ENCODE data around the gene PRKCE.
"Not testable (repeated sequence)": the region's sequence is repeated elsewhere in the genome, so short reads cannot be mapped to it uniquely, and the experiment has no call there.

PRKCE gene

DNA sequence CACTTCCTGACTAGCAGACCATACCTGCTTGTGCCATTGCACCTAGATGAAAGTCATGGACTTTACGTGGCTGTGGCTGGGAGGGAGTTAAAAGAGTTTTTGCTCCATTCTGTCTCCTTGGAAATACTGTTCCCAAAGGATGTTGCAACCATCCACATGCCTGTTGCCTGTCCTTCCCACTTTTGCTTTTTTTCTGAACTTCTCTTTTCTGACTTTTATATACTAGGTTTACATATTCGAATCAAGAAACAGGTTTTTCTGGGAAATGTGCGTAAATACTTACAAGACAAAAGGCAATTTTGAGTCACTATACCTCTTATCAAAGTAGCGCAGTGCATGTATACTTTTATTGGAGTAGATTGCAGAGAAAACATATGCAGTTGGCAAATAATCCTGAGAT, 244.8 kb downstream of the PRKCE start:
- DNase-seq: no peak

- no peak for DNase-seq
These were observed 246.4 kb downstream of the PRKCE start for GRCh38 chr2:45897842-45898241.

- no peak for DNase-seq
These were observed 247.3 kb downstream of the PRKCE start for GRCh38 chr2:45898819-45899218.

GRCh38 chr2:45899926-45900325, 248.5 kb downstream of the PRKCE start:
- DNase-seq: no peak

- no peak for DNase-seq
These were observed 250.1 kb downstream of the PRKCE start for GRCh38 chr2:45901468-45902032.

- no peak for DNase-seq
These were observed 250.9 kb downstream of the PRKCE start for GRCh38 chr2:45902380-45902779.

- no peak for DNase-seq
These were observed 251.4 kb downstream of the PRKCE start for GRCh38 chr2:45902781-45903375.

DNA sequence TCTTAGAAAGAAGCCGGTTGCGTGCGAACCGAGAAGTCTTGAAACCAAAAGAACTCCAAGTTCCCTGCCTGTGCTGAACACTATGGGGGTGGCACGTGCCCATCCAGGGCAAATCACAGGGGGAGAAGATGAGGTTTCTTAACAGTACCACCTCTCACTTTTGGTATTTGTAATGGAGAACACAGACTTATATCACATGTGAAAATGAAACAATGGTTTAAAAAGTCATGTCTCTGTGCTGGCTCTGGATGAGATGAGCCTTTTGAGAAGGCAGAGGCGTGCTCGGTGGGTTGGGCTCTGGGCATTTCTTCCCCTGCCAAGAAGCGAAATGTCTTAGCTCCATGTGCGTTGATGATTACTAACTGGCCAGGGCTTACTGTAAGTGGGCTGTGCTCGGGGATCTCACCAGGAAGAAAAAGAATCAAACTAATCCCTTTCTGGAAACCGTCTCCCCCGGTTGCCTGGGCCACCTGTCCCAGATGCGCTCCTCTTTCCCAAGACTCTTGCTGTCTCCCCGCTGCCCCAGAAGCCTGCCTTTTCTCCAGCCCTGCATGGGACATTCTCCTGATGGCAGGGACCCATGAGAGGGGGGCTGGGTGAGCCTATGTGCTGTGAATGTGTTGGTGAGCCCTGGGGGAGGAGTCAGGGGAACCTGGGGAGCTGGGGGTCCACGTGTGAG, 252.9 kb downstream of the PRKCE start:
- DNase-seq: no peak

DNA sequence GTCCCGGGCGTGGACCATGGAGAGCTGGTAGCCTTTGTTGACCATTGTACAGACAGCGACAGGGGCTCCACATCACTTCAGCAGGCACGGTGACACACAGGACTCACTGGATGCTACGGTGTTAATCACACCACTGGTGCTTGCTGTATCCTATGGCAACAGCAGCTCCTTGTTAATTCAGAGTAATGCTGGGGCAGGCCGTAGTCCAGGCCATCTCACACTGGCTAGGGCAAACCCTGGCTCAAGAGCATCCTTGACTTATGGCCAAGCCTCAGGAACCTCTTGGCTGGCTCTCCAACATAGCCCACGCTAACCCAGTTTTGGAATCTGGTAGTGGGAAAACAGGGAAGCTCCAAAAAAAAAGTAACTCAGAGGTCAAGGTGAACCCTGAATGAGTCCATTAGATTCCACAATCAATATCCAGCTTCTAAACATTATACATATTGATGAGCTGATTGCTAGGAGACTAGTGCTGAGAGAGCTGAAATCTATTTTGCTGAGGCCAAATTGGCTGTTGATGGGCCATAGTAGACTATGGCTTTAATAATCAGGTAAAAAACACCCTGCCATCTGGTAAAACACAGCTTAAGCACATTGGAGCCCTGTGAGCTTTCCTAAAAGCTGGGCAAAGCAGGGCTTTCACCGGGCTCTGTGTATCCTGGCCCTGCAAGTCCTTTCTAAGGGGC, 253.6 kb downstream of the PRKCE start:
- DNase-seq: peak in 1 of 2 experiments; percentile 73

DNA sequence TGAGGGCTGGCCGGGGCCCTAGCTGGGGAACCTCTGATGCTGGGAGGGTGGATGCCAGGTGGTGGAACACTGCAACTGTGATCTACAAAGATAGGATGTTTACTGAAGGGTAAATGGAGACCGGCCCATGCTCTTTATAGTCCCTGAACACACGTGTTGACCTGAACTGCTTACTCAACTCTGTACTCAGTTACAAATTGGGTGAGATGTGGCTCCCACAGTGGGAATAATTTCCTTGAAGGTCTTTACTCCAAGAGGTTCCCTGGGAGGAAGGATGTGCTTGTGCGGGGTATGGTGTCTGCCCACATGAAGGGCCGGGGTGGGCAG, 254.1 kb downstream of the PRKCE start:
- DNase-seq: no peak

DNA sequence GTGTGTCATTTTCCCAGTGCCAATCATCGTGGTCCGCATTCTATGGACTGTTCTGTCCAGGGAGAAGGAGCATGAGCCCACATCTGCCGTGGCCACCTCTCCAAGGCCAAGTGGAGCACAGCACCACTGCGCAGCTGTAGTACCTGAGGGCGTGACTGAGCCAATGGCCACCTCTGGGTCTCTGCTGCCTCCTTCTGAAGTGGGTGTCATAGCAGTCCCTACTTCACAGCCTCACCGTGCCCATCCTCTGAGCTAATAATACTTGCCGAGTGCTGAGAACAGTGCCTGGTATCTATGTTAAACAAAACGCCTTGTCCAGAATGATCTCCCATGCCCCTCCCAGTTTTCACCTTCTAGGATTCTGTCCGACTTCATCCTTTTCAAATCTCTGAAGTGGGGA, 256.1 kb downstream of the PRKCE start:
- DNase-seq: no peak

DNA sequence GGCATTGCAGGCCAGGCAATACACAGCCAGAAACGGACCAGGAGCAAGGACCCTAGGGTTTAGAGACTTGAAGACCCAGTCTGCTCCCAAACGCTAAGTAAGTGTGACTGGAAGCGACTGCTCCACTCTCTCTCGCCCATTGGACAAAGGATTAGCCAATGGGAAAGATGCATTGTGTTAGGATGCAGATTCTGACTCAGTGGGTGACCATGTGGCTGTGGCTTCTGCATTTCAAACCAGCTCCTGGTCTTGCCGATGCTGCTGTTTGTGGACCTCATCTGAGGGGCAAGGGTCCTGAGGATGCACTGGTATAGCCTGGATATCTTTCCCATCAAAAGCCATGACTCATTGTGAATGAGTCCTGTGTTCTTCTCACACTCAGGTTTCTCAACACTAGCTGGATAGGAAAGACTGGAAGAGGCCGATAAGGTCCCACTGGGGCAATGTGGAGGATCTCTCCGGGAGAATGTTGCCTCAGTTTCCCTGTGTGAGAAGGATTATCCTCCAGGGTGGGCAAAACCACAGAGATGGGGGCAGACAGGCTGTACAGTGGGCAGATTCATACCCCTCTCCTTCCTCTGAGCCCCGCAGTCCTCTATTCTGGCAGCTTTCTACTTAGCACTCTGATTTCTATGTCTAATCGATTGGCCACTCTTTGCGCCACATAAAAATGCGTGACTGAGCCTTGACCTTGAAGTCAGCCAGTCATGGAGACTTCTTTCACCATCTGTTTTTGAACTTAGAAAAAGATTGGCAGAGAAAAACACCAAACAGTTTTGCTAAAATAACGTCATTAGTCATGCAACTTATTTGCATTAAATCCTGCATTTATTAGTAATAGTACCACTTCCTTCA, 257.1 kb downstream of the PRKCE start:
- no peak for DNase-seq

DNA sequence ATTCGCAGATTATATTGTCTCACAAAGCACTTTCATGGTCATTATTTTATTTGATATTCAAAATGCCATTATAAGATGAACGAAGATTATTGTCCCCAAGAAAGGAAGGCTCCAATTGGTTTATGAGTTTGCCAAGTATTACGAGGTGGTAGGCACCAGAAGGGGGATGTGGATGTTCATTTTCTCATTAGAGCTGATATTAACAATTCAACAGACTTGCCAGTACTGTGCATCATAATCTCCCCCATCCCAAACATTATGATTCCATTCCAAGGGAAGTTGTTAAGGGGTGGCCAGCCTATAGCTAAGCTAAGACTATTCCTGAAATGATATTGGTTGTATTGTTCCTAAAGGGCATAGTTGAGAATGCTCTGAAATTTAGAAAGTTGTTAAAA, 257.7 kb downstream of the PRKCE start:
- DNase-seq: no peak

- DNase-seq: no peak
These were observed 258.3 kb downstream of the PRKCE start for GRCh38 chr2:45909677-45910191.

- DNase-seq: no peak
These were observed 259.1 kb downstream of the PRKCE start for GRCh38 chr2:45910473-45911060.

DNA sequence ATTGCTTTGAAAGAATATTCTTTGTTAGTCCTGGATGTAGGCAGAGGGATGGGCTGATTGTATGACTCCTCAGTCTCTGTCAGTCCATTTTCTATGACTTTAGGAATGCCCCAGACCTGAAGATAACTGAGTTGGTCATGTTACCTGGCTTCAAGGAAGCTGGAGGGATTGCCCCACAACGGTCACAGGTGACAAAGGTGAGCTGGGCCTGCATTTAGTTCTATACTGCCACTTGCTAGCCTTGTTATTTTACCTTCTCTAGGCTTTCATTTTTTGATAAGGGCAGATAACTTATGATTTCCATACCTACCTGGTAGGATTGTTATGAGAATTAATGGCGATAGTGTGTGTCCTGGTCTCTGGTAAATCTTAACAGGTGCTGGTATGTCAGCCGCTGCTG, 260.1 kb downstream of the PRKCE start:
- DNase-seq: no peak

DNA sequence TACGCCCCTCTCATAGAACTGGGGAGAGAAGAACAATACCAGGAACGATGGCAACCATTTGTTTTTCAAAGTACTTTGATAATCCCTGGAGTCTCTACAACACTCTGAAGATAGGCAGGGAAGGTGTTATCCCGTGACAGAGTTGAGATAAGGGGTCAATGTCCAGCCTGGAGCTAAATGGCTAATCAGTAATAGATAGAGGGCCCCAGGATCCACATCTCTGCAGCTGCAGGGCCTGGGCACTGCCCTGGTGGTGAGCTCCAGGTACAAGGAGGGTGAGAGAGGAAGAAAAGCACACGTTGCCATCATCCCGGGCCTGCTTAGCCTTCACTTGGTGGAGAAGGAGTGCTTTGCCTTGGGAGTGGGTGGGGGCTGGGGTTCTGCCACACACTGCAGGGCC, 260.6 kb downstream of the PRKCE start:
- no peak for DNase-seq

- DNase-seq: no peak
These were observed 262.1 kb downstream of the PRKCE start for GRCh38 chr2:45913539-45913938.

DNA sequence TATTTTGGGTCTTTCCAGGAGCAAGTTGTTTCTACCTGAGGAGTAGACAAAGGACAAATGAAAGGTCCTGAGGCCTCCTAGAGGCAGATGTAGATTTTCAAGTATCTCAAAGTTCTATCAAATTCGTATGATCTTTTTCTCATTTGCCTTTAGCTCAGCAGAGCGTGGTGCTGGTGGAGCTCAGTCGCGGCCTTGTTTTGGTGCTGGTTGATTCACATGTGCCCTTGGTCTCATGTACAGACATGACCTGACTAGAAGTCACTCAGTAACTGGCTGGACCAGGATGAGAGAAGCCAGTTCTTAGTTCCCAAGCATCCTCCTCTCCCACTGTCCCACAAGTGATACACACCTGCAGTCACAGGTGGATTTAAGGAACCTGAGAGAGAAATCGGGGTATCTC, 264.0 kb downstream of the PRKCE start:
- no peak for DNase-seq

DNA sequence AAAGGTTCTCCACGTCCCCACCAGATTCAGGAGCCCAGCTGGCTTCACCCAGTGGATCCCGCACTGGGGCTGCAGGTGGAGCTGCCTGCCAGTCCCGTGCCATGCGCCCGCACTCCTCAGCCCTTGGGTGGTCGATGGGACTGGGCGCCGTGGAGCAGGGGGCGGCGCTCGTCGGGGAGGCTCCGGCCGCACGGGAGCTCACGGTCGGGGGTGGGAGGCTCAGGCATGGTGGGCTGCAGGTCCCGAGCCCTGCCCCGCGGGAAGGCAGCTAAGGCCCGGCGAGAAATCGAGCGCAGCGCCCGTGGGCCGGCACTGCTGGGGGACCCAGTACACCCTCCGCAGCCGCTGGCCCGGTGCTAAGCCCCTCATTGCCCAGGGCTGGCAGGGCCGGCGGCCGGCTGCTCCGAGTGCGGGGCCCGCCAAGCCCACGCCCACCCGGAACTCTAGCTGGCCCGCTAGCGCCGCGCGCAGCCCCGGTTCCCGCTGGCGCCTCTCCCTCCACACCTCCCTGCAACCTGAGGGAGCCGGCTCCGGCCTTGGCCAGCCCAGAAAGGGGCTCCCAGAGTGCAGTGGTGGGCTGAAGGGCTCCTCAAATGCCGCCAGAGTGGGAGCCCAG, 266.2 kb downstream of the PRKCE start:
- not testable (repeated sequence) for DNase-seq

GRCh38 chr2:45918463-45919159, 267.1 kb downstream of the PRKCE start:
- peak in 1 of 2 experiments; percentile 25 for DNase-seq
